Progenitor cell of endocrine pancreas (in vitro differentiated cells): Measurements from ENCODE around the gene GNG4. TPM values are rescaled to one million over a fixed set of nuclear protein-coding genes. Genes with fewer than 3 reads are reported as not detected.

Source experiments
- DNase-seq: peaks from one replicate; pipeline ENCODE4 v3.0.0; 2021; ENCODE audit warnings: low spot score; ENCODE audit not compliant: unreplicated experiment
- H3K27ac Mint-ChIP-seq: 2 replicates; pipeline ENCODE4 v1.8.0; 2021; ENCODE audit warnings: mild to moderate bottlenecking, moderate library complexity, mixed read lengths
- H3K27me3 Mint-ChIP-seq: 2 replicates; pipeline ENCODE4 v1.8.0; 2021; ENCODE audit warnings: mixed read lengths
- H3K36me3 Mint-ChIP-seq: 2 replicates; pipeline ENCODE4 v1.8.0; 2022; ENCODE audit warnings: mixed read lengths; ENCODE audit not compliant: insufficient read depth
- H3K4me1 Mint-ChIP-seq: 2 replicates; pipeline ENCODE4 v1.8.0; 2021; ENCODE audit warnings: low read depth, mixed read lengths
- H3K4me3 Mint-ChIP-seq: 2 replicates; pipeline ENCODE4 v1.8.0; 2021; ENCODE audit warnings: low read depth, mild to moderate bottlenecking, moderate library complexity, mixed read lengths
- H3K9me3 Mint-ChIP-seq: 2 replicates; pipeline ENCODE4 v1.8.0; 2021; ENCODE audit warnings: low read depth, mixed read lengths
- CTCF ChIP-seq: fragments of 200-600 bp; sonication (generic); IDR thresholded peaks from one replicate; pipeline ENCODE4 v1.5.0; 2021; ENCODE audit warnings: antibody characterized with exemption, mild to moderate bottlenecking; ENCODE audit not compliant: unreplicated experiment
- total RNA-seq: library from RNA; stranded (reverse); gene quantifications from 2 replicates; pipeline ENCODE4 v1.2.1, GENCODE V29; 2021

The GNG4 gene
- total RNA-seq, 1 donor from 2014 or later = 26.7 TPM

GRCh38 chr1:235503403-235504121 is 146.0 kb downstream of the GNG4 start:
- peak overlapping the region; percentile 99 for H3K27ac Mint-ChIP-seq
- no peak for DNase-seq

GRCh38 chr1:235502601-235503402 is 146.8 kb downstream of the GNG4 start:
- Mint-ChIP-seq H3K4me3 (peak overlapping the region; percentile 96), H3K9me3 (no peaks in the 10 kb centered on the region), H3K36me3 (no peaks in the 10 kb centered on the region), H3K27me3 (no peaks in the 10 kb centered on the region), H3K4me1 (peaks cover 11% of the 10 kb centered on the region), H3K27ac (peak overlapping the region; percentile 99)
- DNase-seq = no peak
- TF ChIP-seq CTCF = no peak

More at GRCh38 chr1:235503403-235504121, 146.0 kb downstream of the GNG4 start:
- Mint-ChIP-seq H3K36me3 (no peaks in the 10 kb centered on the region), H3K4me1 (peaks cover 11% of the 10 kb centered on the region), H3K9me3 (no peaks in the 10 kb centered on the region), H3K4me3 (peak overlapping the region; percentile 96), H3K27me3 (no peaks in the 10 kb centered on the region)
- TF ChIP-seq CTCF = no peak

GRCh38 chr1:235500971-235501540 is 148.5 kb downstream of the GNG4 start:
- H3K4me3 Mint-ChIP-seq = no peak overlapping the region

More at GRCh38 chr1:235500971-235501540, 148.5 kb downstream of the GNG4 start:
- Mint-ChIP-seq H3K36me3 (no peaks in the 10 kb centered on the region), H3K4me1 (peaks cover 11% of the 10 kb centered on the region), H3K27ac (no peak overlapping the region), H3K27me3 (no peaks in the 10 kb centered on the region), H3K9me3 (no peaks in the 10 kb centered on the region)
- no peak for TF ChIP-seq CTCF
- DNase-seq = no peak

Other genes with a start within 250 kb of the GNG4 start
- 47.7 and 49.6 TPM in 2 replicates for gene B3GALNT2, start 145.3 kb downstream of the GNG4 start, total RNA-seq
- 11.4 and 11.7 TPM in 2 replicates for gene LYST, start 217.1 kb upstream of the GNG4 start, total RNA-seq